ENCODE data around the gene OR6A2.

The OR6A2 gene

DNA sequence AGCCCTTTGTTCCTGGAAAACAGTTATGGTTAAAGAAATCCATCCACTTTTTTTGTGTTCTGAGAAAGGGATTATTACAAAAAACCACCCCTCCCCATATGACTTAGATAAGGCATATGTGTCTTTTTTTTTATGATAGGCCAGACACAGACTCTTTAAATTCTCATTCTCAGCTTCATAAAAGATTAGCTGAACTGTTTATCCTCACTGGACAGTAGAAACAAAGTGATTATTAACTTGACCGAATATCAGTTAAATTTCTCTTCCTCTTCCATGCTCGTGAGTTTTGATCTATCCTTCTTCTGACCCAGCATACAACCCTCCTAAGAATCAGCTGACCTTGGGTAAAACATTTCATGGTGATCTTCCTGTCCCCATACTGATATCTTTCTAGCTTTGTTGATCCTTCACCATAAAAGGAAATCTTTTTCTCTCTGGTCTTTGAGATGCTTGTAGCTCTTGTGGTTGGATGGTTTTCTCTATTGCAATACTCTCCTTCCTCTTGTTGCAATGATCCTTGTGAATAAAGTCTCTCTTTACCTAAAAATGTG is 53.9 kb downstream of the OR6A2 start:
- no peaks in the 10 kb centered on the region for H3F3A ChIP-seq (ENCODE audit: insufficient read depth, low read length)
- H2AFZ ChIP-seq (ENCODE audit: low read length): no peak overlapping the region
- no peaks in the 10 kb centered on the region for H3K27me3 ChIP-seq (ENCODE audit: insufficient read depth, low read length)
- H4K20me1 ChIP-seq (ENCODE audit: insufficient read depth, low read length): no peaks in the 10 kb centered on the region
- H3K9ac ChIP-seq (ENCODE audit: low read length): no peak overlapping the region
- no peaks in the 10 kb centered on the region for H3K36me3 ChIP-seq (ENCODE audit: insufficient read depth, low read length)
- no peaks in the 10 kb centered on the region for H3K9me3 ChIP-seq (ENCODE audit: low read length)
- H3K4me1 ChIP-seq (ENCODE audit: insufficient read depth, low read length, severe bottlenecking): peaks cover 6% of the 10 kb centered on the region
- H3K27ac ChIP-seq (ENCODE audit: low read depth, low read length, poor library complexity, severe bottlenecking): no peak overlapping the region
- H3K4me3 ChIP-seq (ENCODE audit: low read depth, low read length, poor library complexity, severe bottlenecking): no peak overlapping the region
- no peak for TF ChIP-seq CTCF (IDR thresholded peaks at IDR 0.05; ENCODE audit: low read length)
- no peak for TF ChIP-seq EZH2 (IDR thresholded peaks at IDR 0.05; ENCODE audit: borderline replicate concordance, low read length)
- no peaks in the 10 kb centered on the region for H3K79me2 ChIP-seq (ENCODE audit: insufficient read depth, low read length)
- no peaks in the 10 kb centered on the region for H3K9me2 ChIP-seq (ENCODE audit: low read depth, low read length)
- H3K4me2 ChIP-seq (ENCODE audit: low read length): no peak overlapping the region

DNA sequence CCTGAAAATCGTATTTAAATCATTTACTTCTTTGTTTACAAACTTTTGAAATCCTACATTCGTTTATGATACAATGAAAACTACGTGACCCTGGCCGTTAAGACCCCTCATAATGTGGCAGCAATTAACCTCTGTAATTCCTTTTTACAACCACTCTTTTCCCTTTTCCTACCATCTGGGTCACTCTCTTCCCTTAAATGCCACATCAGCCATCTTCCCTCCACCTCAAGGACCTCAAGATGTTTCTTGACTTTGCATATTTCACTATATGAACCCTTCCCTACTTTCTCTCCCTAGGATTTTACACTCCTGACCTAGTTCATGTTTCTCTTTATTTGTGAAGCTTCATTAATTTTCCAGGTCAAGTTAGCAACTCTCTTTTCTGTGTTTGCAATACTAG is 54.5 kb downstream of the OR6A2 start:
- Histone ChIP-seq H3K27me3 (ENCODE audit: insufficient read depth, low read length) (no peaks in the 10 kb centered on the region), H3K27ac (ENCODE audit: low read depth, low read length, poor library complexity, severe bottlenecking) (no peak overlapping the region), H3K9ac (ENCODE audit: low read length) (no peak overlapping the region), H3F3A (ENCODE audit: insufficient read depth, low read length) (no peaks in the 10 kb centered on the region), H3K9me3 (ENCODE audit: low read length) (no peaks in the 10 kb centered on the region), H3K9me2 (ENCODE audit: low read depth, low read length) (no peaks in the 10 kb centered on the region), H3K4me2 (ENCODE audit: low read length) (no peak overlapping the region), H2AFZ (ENCODE audit: low read length) (no peak overlapping the region), H3K36me3 (ENCODE audit: insufficient read depth, low read length) (no peaks in the 10 kb centered on the region), H3K4me1 (ENCODE audit: insufficient read depth, low read length, severe bottlenecking) (peaks cover 6% of the 10 kb centered on the region), H3K79me2 (ENCODE audit: insufficient read depth, low read length) (no peaks in the 10 kb centered on the region), H3K4me3 (ENCODE audit: low read depth, low read length, poor library complexity, severe bottlenecking) (no peak overlapping the region), H4K20me1 (ENCODE audit: insufficient read depth, low read length) (no peaks in the 10 kb centered on the region)
- TF ChIP-seq EZH2 (IDR thresholded peaks at IDR 0.05; ENCODE audit: borderline replicate concordance, low read length) (no peak), CTCF (IDR thresholded peaks at IDR 0.05; ENCODE audit: low read length) (no peak)

- peaks cover 6% of the 10 kb centered on the region for H3K4me1 ChIP-seq (ENCODE audit: insufficient read depth, low read length, severe bottlenecking)
- no peaks in the 10 kb centered on the region for H3K9me2 ChIP-seq (ENCODE audit: low read depth, low read length)
- H3K9ac ChIP-seq (ENCODE audit: low read length): no peak overlapping the region
- no peak overlapping the region for H3K4me3 ChIP-seq (ENCODE audit: low read depth, low read length, poor library complexity, severe bottlenecking)
- H3K36me3 ChIP-seq (ENCODE audit: insufficient read depth, low read length): no peaks in the 10 kb centered on the region
- TF ChIP-seq CTCF (IDR thresholded peaks at IDR 0.05; ENCODE audit: low read length) (no peak), EZH2 (IDR thresholded peaks at IDR 0.05; ENCODE audit: borderline replicate concordance, low read length) (no peak)
- H3K27ac ChIP-seq (ENCODE audit: low read depth, low read length, poor library complexity, severe bottlenecking): no peak overlapping the region
- no peaks in the 10 kb centered on the region for H3K9me3 ChIP-seq (ENCODE audit: low read length)
- H2AFZ ChIP-seq (ENCODE audit: low read length): no peak overlapping the region
- no peaks in the 10 kb centered on the region for H3K79me2 ChIP-seq (ENCODE audit: insufficient read depth, low read length)
- no peak overlapping the region for H3K4me2 ChIP-seq (ENCODE audit: low read length)
- H3K27me3 ChIP-seq (ENCODE audit: insufficient read depth, low read length): no peaks in the 10 kb centered on the region
- H3F3A ChIP-seq (ENCODE audit: insufficient read depth, low read length): no peaks in the 10 kb centered on the region
- no peaks in the 10 kb centered on the region for H4K20me1 ChIP-seq (ENCODE audit: insufficient read depth, low read length)
Measured at GRCh38 chr11:6742260-6742659, 57.2 kb downstream of the OR6A2 start.
